ENCODE results near the gene PARVB. TPM values are rescaled to one million over a fixed set of nuclear protein-coding genes. Genes with fewer than 3 reads are reported as not detected.

PARVB gene
- polyA plus RNA-seq, 2 donors: 1.8 to 3.9 TPM

DNA sequence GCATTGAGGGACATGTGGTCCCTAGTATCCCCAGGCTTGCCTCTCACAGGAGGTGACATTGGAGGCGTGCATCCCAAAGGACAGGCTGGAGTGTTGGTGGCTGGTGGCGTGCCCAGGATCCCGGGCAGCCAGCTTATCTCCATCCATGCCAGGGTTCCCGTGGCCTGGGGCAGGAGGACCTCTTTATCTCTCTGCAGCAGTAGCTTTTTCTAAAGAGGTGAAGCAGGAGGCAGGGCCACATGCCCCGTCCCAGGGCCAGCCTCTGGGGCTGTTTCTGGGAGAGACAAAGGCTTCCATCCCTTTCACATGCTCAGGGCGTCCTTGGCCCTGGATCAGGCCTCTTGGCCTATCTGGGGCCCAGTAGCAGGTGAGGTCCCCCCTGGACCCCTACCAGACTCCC is 176.3 kb downstream of the PARVB start:
- Histone ChIP-seq H3K36me3 (ENCODE audit: control insufficient read depth in 2 of 2, insufficient read depth in 2 of 2, low read length in 1 of 2) (no peaks in the 10 kb centered on the region), H3K4me1 (ENCODE audit: control insufficient read depth in 2 of 2, insufficient read depth in 2 of 2, low read length in 1 of 2) (peaks cover 0 to 2% of the 10 kb centered on the region in 2 donors), H3K27me3 (ENCODE audit: control insufficient read depth in 1 of 2, insufficient read depth in 2 of 2, low read length in 2 of 2) (no peaks in the 10 kb centered on the region), H3K27ac (ENCODE audit: low read depth in 2 of 2, low read length in 1 of 2) (no peak overlapping the region), H3K9me3 (ENCODE audit: control insufficient read depth in 2 of 2, insufficient read depth in 1 of 2, low read depth in 1 of 2, low read length in 1 of 2) (no peaks in the 10 kb centered on the region), H3K4me3 (ENCODE audit: low read depth in 1 of 2, low read length in 2 of 2) (no peak overlapping the region)
- 88 to 95% methylated on average over 6 of the region's 6 CpGs for WGBS, 2 donors

GRCh38 chr22:44200855-44201550 is 176.9 kb downstream of the PARVB start:
- peaks cover 0 to 2% of the 10 kb centered on the region in 2 donors for H3K4me1 ChIP-seq (ENCODE audit: control insufficient read depth in 2 of 2, insufficient read depth in 2 of 2, low read length in 1 of 2)
- no peaks in the 10 kb centered on the region for H3K27me3 ChIP-seq (ENCODE audit: control insufficient read depth in 1 of 2, insufficient read depth in 2 of 2, low read length in 2 of 2)
- no peak overlapping the region for H3K27ac ChIP-seq (ENCODE audit: low read depth in 2 of 2, low read length in 1 of 2)
- no peaks in the 10 kb centered on the region for H3K36me3 ChIP-seq (ENCODE audit: control insufficient read depth in 2 of 2, insufficient read depth in 2 of 2, low read length in 1 of 2)
- WGBS, 2 donors: 74 to 78% methylated on average over 17 of the region's 17 CpGs
- H3K9me3 ChIP-seq (ENCODE audit: control insufficient read depth in 2 of 2, insufficient read depth in 1 of 2, low read depth in 1 of 2, low read length in 1 of 2): no peaks in the 10 kb centered on the region
- no peak overlapping the region for H3K4me3 ChIP-seq (ENCODE audit: low read depth in 1 of 2, low read length in 2 of 2)

DNA sequence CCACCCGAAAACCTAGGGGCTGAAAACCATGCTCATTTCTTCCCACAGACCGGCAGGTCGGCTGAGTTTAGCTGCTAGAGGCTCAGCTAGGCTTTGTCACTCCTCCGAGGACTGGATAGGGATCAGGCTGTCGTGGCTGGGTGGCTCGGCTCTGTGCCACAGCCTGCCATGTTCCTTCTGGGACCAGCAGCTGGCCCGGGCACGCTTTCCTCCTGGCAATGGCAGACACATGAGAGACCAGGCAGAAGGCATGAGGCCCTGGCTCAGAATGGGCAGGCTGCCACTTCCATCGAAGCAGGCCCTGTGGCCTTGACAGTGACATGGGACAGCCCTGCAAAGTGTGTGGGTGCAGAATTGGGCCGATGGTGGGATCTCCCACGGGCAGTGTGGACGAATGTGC is 177.6 kb downstream of the PARVB start:
- Histone ChIP-seq H3K36me3 (ENCODE audit: control insufficient read depth in 2 of 2, insufficient read depth in 2 of 2, low read length in 1 of 2) (no peaks in the 10 kb centered on the region), H3K9me3 (ENCODE audit: control insufficient read depth in 2 of 2, insufficient read depth in 1 of 2, low read depth in 1 of 2, low read length in 1 of 2) (no peaks in the 10 kb centered on the region), H3K27ac (ENCODE audit: low read depth in 2 of 2, low read length in 1 of 2) (no peak overlapping the region), H3K27me3 (ENCODE audit: control insufficient read depth in 1 of 2, insufficient read depth in 2 of 2, low read length in 2 of 2) (no peaks in the 10 kb centered on the region), H3K4me1 (ENCODE audit: control insufficient read depth in 2 of 2, insufficient read depth in 2 of 2, low read length in 1 of 2) (peaks cover 0 to 2% of the 10 kb centered on the region in 2 donors), H3K4me3 (ENCODE audit: low read depth in 1 of 2, low read length in 2 of 2) (no peak overlapping the region)
- 56 to 68% methylated on average over 12 of the region's 12 CpGs for WGBS, 2 donors

DNA sequence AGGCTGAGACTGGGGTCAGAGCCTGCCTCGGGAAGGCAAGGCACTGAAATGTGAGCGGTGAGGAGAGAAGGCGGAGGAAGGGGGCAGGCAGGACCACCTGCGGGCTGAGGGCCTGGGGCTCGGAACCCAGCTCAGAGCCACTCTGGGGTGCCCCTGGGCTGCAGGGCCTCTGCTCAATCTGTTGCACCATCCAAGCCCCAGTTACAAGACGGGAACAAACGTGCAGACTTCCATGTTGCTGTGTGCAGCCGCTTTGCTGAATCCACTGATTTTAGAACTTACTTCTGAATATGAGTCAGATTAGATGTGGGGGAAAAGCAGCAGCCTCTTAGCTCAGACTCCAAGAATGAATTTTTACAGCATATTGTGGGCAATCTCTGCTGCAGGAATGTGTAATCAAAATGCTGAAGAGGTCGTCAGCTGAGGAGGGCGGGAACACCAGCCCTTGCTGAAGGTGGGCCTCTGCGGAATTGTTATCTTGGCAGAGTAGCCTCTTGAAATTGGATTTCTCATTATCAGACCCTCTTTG is 178.2 kb downstream of the PARVB start:
- Histone ChIP-seq H3K9me3 (ENCODE audit: control insufficient read depth in 2 of 2, insufficient read depth in 1 of 2, low read depth in 1 of 2, low read length in 1 of 2) (no peaks in the 10 kb centered on the region), H3K27me3 (ENCODE audit: control insufficient read depth in 1 of 2, insufficient read depth in 2 of 2, low read length in 2 of 2) (no peaks in the 10 kb centered on the region), H3K4me3 (ENCODE audit: low read depth in 1 of 2, low read length in 2 of 2) (no peak overlapping the region), H3K4me1 (ENCODE audit: control insufficient read depth in 2 of 2, insufficient read depth in 2 of 2, low read length in 1 of 2) (peaks cover 0 to 2% of the 10 kb centered on the region in 2 donors), H3K36me3 (ENCODE audit: control insufficient read depth in 2 of 2, insufficient read depth in 2 of 2, low read length in 1 of 2) (no peaks in the 10 kb centered on the region), H3K27ac (ENCODE audit: low read depth in 2 of 2, low read length in 1 of 2) (no peak overlapping the region)
- WGBS, 2 donors: 71 to 77% methylated on average over 11 of the region's 11 CpGs

- Histone ChIP-seq H3K27me3 (ENCODE audit: control insufficient read depth in 1 of 2, insufficient read depth in 2 of 2, low read length in 2 of 2) (no peaks in the 10 kb centered on the region), H3K36me3 (ENCODE audit: control insufficient read depth in 2 of 2, insufficient read depth in 2 of 2, low read length in 1 of 2) (no peaks in the 10 kb centered on the region), H3K4me1 (ENCODE audit: control insufficient read depth in 2 of 2, insufficient read depth in 2 of 2, low read length in 1 of 2) (peaks cover 0 to 2% of the 10 kb centered on the region in 2 donors), H3K9me3 (ENCODE audit: control insufficient read depth in 2 of 2, insufficient read depth in 1 of 2, low read depth in 1 of 2, low read length in 1 of 2) (no peaks in the 10 kb centered on the region), H3K27ac (ENCODE audit: low read depth in 2 of 2, low read length in 1 of 2) (no peak overlapping the region), H3K4me3 (ENCODE audit: low read depth in 1 of 2, low read length in 2 of 2) (no peak overlapping the region)
- WGBS, 2 donors: 55 to 64% methylated on average over 6 of the region's 6 CpGs
Observed at GRCh38 chr22:44203203-44203602, 179.1 kb downstream of the PARVB start.

GRCh38 chr22:44204739-44205515 is 180.8 kb downstream of the PARVB start:
- Histone ChIP-seq H3K9me3 (ENCODE audit: control insufficient read depth in 2 of 2, insufficient read depth in 1 of 2, low read depth in 1 of 2, low read length in 1 of 2) (no peaks in the 10 kb centered on the region), H3K4me3 (ENCODE audit: low read depth in 1 of 2, low read length in 2 of 2) (no peak overlapping the region), H3K27ac (ENCODE audit: low read depth in 2 of 2, low read length in 1 of 2) (no peak overlapping the region), H3K36me3 (ENCODE audit: control insufficient read depth in 2 of 2, insufficient read depth in 2 of 2, low read length in 1 of 2) (no peaks in the 10 kb centered on the region), H3K27me3 (ENCODE audit: control insufficient read depth in 1 of 2, insufficient read depth in 2 of 2, low read length in 2 of 2) (no peaks in the 10 kb centered on the region), H3K4me1 (ENCODE audit: control insufficient read depth in 2 of 2, insufficient read depth in 2 of 2, low read length in 1 of 2) (peaks cover 0 to 2% of the 10 kb centered on the region in 2 donors)
- WGBS, 2 donors: 85 to 87% methylated on average over 16 of the region's 16 CpGs

- H3K36me3 ChIP-seq (ENCODE audit: control insufficient read depth in 2 of 2, insufficient read depth in 2 of 2, low read length in 1 of 2): no peaks in the 10 kb centered on the region
- peaks cover 0 to 2% of the 10 kb centered on the region in 2 donors for H3K4me1 ChIP-seq (ENCODE audit: control insufficient read depth in 2 of 2, insufficient read depth in 2 of 2, low read length in 1 of 2)
- H3K4me3 ChIP-seq (ENCODE audit: low read depth in 1 of 2, low read length in 2 of 2): no peak overlapping the region
- H3K27me3 ChIP-seq (ENCODE audit: control insufficient read depth in 1 of 2, insufficient read depth in 2 of 2, low read length in 2 of 2): no peaks in the 10 kb centered on the region
- 81 to 91% methylated on average over 16 of the region's 16 CpGs for WGBS, 2 donors
- no peaks in the 10 kb centered on the region for H3K9me3 ChIP-seq (ENCODE audit: control insufficient read depth in 2 of 2, insufficient read depth in 1 of 2, low read depth in 1 of 2, low read length in 1 of 2)
- H3K27ac ChIP-seq (ENCODE audit: low read depth in 2 of 2, low read length in 1 of 2): no peak overlapping the region
Observed at GRCh38 chr22:44205516-44206329, 181.6 kb downstream of the PARVB start.

DNA sequence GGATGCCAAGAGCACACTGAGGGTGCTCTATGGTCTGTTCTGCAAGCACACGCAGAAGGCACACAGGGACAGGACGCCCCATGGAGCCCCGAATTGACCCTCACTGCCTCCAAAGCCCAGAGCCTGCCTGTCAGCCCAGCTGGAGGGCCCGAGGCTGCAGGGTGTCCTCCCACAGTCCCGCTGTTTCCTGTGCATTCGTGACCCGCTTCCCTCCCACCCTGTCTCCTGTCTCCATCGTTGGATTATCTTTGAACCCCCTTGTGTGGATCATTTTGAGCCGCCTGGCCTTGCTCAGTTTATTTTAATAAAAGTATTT is 182.2 kb downstream of the PARVB start:
- H3K27me3 ChIP-seq (ENCODE audit: control insufficient read depth in 1 of 2, insufficient read depth in 2 of 2, low read length in 2 of 2): no peaks in the 10 kb centered on the region
- no peak overlapping the region for H3K4me3 ChIP-seq (ENCODE audit: low read depth in 1 of 2, low read length in 2 of 2)
- H3K4me1 ChIP-seq (ENCODE audit: control insufficient read depth in 2 of 2, insufficient read depth in 2 of 2, low read length in 1 of 2): peaks cover 0 to 2% of the 10 kb centered on the region in 2 donors
- no peaks in the 10 kb centered on the region for H3K36me3 ChIP-seq (ENCODE audit: control insufficient read depth in 2 of 2, insufficient read depth in 2 of 2, low read length in 1 of 2)
- H3K27ac ChIP-seq (ENCODE audit: low read depth in 2 of 2, low read length in 1 of 2): no peak overlapping the region
- no peaks in the 10 kb centered on the region for H3K9me3 ChIP-seq (ENCODE audit: control insufficient read depth in 2 of 2, insufficient read depth in 1 of 2, low read depth in 1 of 2, low read length in 1 of 2)
- WGBS, 2 donors: 82 to 83% methylated on average over 9 of the region's 9 CpGs

GRCh38 chr22:44206696-44207095 is 182.6 kb downstream of the PARVB start:
- no peak overlapping the region for H3K4me3 ChIP-seq (ENCODE audit: low read depth in 1 of 2, low read length in 2 of 2)
- H3K9me3 ChIP-seq (ENCODE audit: control insufficient read depth in 2 of 2, insufficient read depth in 1 of 2, low read depth in 1 of 2, low read length in 1 of 2): no peaks in the 10 kb centered on the region
- H3K27ac ChIP-seq (ENCODE audit: low read depth in 2 of 2, low read length in 1 of 2): no peak overlapping the region
- H3K4me1 ChIP-seq (ENCODE audit: control insufficient read depth in 2 of 2, insufficient read depth in 2 of 2, low read length in 1 of 2): peaks cover 0 to 2% of the 10 kb centered on the region in 2 donors
- no peaks in the 10 kb centered on the region for H3K27me3 ChIP-seq (ENCODE audit: control insufficient read depth in 1 of 2, insufficient read depth in 2 of 2, low read length in 2 of 2)
- WGBS, 2 donors: 85 to 87% methylated on average over 8 of the region's 8 CpGs
- no peaks in the 10 kb centered on the region for H3K36me3 ChIP-seq (ENCODE audit: control insufficient read depth in 2 of 2, insufficient read depth in 2 of 2, low read length in 1 of 2)

Data from esophagus (tissue), 2 donors.